ENCODE results near the gene OR5C1.
"Not testable (repeated sequence)": the region's sequence is repeated elsewhere in the genome, so short reads cannot be mapped to it uniquely, and the experiment has no call there.

Gene OR5C1

DNA sequence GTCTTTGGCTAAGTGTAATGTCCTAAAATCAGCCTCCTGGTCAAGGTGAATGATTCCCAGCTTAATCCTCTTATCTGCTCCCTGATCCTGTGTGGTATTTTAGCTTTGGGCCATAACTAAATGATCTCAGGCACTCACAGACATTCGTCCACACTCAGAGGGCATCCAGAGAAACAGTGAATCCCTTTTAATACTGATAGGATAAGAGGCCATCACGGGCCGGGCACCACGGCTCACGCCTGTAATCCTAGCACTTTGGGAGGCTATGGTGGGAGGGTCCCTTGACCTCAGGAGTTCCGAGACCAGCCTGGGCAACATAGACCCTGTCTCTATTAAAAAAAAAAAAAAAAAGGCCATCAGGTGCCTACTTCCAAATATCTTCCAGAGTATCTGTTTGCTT, 33.3 kb downstream of the OR5C1 start:
- DNase-seq (ENCODE audit: low spot score in 2 of 2), result no peak
- Mint-ChIP-seq H3K4me3 (no peak overlapping the region), H3K27ac (peak overlapping the region; percentile 45), H3K36me3 (peaks cover 92% of the 10 kb centered on the region), H3K9me3 (no peaks in the 10 kb centered on the region), H3K4me1 (peaks cover 25% of the 10 kb centered on the region)
- ATAC-seq, result no peak

DNA sequence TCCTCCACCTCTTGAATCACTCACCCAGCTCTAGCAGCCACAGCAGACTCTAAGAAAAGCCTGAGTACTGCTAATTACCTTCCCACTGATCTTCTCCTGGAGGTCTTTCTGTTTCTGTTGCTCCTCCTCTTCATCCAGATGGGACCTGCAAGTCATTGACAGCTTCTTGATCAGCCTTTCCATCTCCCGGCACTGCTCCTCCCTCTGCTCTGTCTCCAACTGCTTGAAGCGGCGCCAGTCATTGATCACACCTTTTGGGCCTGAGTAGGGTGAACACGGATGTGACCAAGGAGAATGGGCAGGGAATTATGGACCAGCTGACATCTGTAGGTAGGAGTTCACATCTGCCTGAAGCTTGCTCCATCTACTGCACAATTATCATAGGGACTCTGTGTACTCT, 34.2 kb downstream of the OR5C1 start:
- peaks cover 87% of the 10 kb centered on the region for H3K36me3 Mint-ChIP-seq
- ATAC-seq, result no peak

DNA sequence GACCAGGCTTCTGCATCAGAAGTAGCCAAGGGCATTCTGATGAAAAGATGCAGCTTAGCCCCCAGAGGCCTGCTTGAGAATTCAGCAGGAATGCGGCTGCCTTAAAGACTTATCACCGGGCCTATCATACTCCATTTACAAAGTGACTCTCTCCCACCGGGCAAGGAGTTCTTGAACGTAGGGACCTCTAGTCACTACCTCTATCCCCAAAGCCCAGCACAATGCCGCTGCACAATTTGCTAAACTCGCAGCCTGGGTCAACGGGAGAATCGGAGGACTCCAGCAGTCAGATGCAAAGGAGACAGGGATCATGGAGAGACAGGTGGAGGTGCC, 39.0 kb downstream of the OR5C1 start:
- no peaks in the 10 kb centered on the region for H3K9me3 Mint-ChIP-seq
- H3K36me3 Mint-ChIP-seq, result peaks cover 50% of the 10 kb centered on the region
- peak overlapping the region; percentile 95 for H3K4me3 Mint-ChIP-seq
- DNase-seq (ENCODE audit: low spot score in 2 of 2) (no peak), ATAC-seq (peak; percentile 20)
- H3K4me1 Mint-ChIP-seq, result peaks cover 30% of the 10 kb centered on the region
- H3K27ac Mint-ChIP-seq, result peak overlapping the region; percentile 97

More for the DNA sequence above, 34.2 kb downstream of the OR5C1 start:
- Mint-ChIP-seq H3K9me3 (no peaks in the 10 kb centered on the region), H3K27ac (peak overlapping the region; percentile 11), H3K4me3 (no peak overlapping the region), H3K4me1 (peaks cover 30% of the 10 kb centered on the region)
- DNase-seq (ENCODE audit: low spot score in 2 of 2), result no peak

DNA sequence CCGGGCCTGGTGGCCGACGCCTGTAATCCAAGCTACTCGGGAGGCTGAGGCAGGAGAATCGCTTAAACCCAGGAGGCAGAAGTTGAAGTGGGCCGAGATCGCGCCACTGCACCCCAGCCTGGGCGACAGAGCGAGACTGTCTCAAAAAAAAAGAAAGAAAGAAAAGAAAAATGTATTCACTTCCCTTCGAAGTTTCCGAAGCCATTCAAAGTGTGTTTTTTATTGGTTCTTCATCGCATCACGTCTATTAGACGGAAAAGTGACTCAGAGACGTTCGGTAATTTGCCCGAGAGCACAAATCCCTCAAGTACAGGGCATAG, 40.2 kb downstream of the OR5C1 start:
- H3K36me3 Mint-ChIP-seq, result peaks cover 38% of the 10 kb centered on the region
- H3K4me1 Mint-ChIP-seq, result peaks cover 26% of the 10 kb centered on the region
- peak overlapping the region; percentile 97 for H3K27ac Mint-ChIP-seq
- not testable (repeated sequence) for H3K9me3 Mint-ChIP-seq; DNase-seq (ENCODE audit: low spot score in 2 of 2); ATAC-seq
- H3K4me3 Mint-ChIP-seq, result peak overlapping the region; percentile 95

DNA sequence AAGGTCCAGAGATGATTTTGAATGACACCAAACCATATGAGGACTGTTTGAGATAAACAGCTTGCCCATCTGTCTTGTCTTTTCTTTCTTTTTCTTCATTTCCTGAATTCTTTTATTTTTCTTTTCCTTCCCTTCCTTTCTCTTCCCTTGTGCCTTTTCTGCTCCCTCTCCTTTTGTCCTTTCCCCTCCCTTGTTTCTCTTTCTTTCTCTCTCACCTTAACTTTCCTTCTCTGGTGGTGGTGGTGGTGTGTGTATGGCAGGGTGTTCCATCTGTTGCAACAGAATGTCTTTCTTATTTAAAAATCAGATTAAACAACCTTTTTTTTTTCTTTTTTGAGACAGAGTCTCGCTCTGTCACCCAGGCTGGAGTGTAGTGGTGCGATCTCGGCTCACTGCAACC, 43.5 kb downstream of the OR5C1 start:
- peak overlapping the region; percentile 20 for H3K27ac Mint-ChIP-seq
- DNase-seq (ENCODE audit: low spot score in 2 of 2) (no peak), ATAC-seq (no peak)
- peaks cover 15% of the 10 kb centered on the region for H3K36me3 Mint-ChIP-seq
- H3K4me3 Mint-ChIP-seq, result no peak overlapping the region
- H3K4me1 Mint-ChIP-seq, result peaks cover 23% of the 10 kb centered on the region
- no peaks in the 10 kb centered on the region for H3K9me3 Mint-ChIP-seq

DNA sequence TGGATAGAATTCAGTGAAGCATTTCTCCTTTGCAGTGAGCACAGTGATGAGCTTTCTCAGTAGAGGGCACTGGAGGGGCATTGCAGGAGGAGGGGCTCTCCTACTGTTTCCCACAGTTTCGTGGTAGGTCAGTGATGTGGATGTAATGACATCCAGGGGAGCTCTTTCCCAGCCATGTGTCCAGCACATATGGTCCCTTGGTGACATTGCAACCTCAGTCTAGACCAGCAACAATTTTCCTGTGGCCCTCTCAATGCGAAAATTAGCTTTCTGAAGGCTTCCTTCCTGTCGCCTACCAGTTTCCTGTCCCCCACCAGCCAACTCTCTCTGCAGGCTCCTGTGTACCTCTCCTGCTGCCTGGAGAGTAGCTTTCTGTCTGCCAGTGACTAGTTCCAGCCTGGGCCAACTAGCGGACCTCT, 46.6 kb downstream of the OR5C1 start:
- peak overlapping the region; percentile 43 for H3K4me3 Mint-ChIP-seq
- H3K27ac Mint-ChIP-seq, result peak overlapping the region; percentile 78
- H3K36me3 Mint-ChIP-seq, result no peaks in the 10 kb centered on the region
- peak; percentile 40 for ATAC-seq
- H3K4me1 Mint-ChIP-seq, result peaks cover 19% of the 10 kb centered on the region
- H3K9me3 Mint-ChIP-seq, result no peaks in the 10 kb centered on the region
- no peak for DNase-seq (ENCODE audit: low spot score in 2 of 2)

DNA sequence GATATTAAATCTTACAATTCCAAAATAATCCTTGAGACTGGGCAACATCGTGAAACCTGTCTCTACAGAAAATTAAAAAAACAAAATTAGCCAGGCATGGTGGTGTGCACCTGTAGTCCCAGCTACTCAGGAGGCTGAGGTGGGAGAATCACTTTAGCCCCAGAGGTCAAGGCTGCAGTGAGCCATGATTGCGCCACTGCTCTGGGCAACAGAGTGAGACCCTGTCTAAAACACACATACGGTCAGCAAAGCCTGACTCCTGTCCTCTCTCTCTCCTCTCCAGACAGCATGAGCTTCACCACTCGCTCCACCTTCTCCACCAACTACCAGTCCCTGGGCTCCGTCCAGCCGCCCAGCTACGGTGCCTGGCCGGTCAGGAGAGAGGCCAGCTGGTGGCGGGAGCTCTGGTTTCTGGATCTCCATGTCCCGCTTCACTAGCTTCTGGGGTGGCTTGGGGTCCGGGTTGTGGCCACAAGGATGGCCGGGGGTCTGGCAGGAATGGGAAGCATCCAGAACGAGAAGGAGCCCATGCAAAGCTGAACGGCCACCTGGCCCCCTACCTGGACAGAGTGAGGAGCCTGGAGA, 48.6 kb downstream of the OR5C1 start:
- no peaks in the 10 kb centered on the region for H3K36me3 Mint-ChIP-seq
- no peak overlapping the region for H3K27ac Mint-ChIP-seq
- H3K9me3 Mint-ChIP-seq, result no peaks in the 10 kb centered on the region
- H3K4me1 Mint-ChIP-seq, result peaks cover 15% of the 10 kb centered on the region
- DNase-seq (ENCODE audit: low spot score in 2 of 2) (no peak), ATAC-seq (no peak)
- H3K4me3 Mint-ChIP-seq, result no peak overlapping the region

DNA sequence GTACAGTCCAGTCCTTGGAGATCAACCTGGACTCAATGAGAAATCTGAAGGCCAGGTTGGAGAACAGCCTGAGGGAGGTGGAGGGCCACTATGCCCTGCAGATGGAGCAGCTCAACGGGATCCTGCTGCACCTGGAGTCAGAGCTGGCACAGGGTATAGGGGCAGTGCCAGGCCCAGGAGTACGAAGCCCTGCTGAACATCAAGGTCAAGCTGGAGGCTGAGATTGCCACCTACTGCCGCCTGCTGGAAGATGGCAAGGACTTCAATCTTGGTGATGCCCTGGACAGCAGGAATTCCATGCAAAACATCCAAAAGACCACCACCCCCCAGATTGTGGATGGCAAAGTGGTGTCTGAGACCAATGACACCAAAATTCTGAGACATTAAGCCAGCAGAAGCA, 49.7 kb downstream of the OR5C1 start:
- not testable (repeated sequence) for H3K27ac Mint-ChIP-seq; H3K9me3 Mint-ChIP-seq; ATAC-seq; DNase-seq (ENCODE audit: low spot score in 2 of 2); H3K4me3 Mint-ChIP-seq; H3K36me3 Mint-ChIP-seq
- peaks cover 13% of the 10 kb centered on the region for H3K4me1 Mint-ChIP-seq

Data from stimulated activated effector memory CD8-positive, alpha-beta T cell treated with anti-CD3 and anti-CD28 coated beads, Interleukin-12 subunit alpha, Interleukin-12 subunit beta, amount 100 ng/mL, for 72 hours (primary cell).